ENCODE results near the gene TMEM200A. TPM values are rescaled to one million over a fixed set of nuclear protein-coding genes. Genes with fewer than 3 reads are reported as not detected.

TMEM200A gene
- polyA plus RNA-seq, 3 donors = not detected

- Histone ChIP-seq H4K20me1 (ENCODE audit: insufficient read depth, low read length) (no peaks in the 10 kb centered on the region), H3K36me3 (replicated peaks in 1 of 2; ENCODE audit: control insufficient read depth in 1 of 2, insufficient read depth in 2 of 2, low read length in 2 of 2) (no peaks in the 10 kb centered on the region), H3K4me1 (ENCODE audit: control insufficient read depth in 1 of 2, insufficient read depth in 2 of 2, low read length in 2 of 2) (no peaks in the 10 kb centered on the region), H2AFZ (ENCODE audit: insufficient read depth, low read depth, low read length, poor library complexity, severe bottlenecking) (no peak overlapping the region), H3K79me2 (ENCODE audit: insufficient read depth, low read length) (no peaks in the 10 kb centered on the region), H3K4me2 (replicated peaks; ENCODE audit: extremely low read depth, low read length, poor library complexity, severe bottlenecking) (no peak overlapping the region), H3K27ac (ENCODE audit: low read depth in 1 of 2, low read length in 2 of 2) (no peak overlapping the region), H3K4me3 (replicated peaks in 1 of 3; ENCODE audit: low read depth in 2 of 3, low read length in 3 of 3) (no peak overlapping the region), H3K9me3 (replicated peaks in 1 of 2; ENCODE audit: control insufficient read depth in 1 of 2, insufficient read depth in 1 of 2, low read length in 2 of 2) (no peaks in the 10 kb centered on the region), H3K27me3 (ENCODE audit: control insufficient read depth in 2 of 2, insufficient read depth in 2 of 2, low read length in 2 of 2) (no peaks in the 10 kb centered on the region), H3K9ac (ENCODE audit: insufficient read depth, low read length, poor library complexity, severe bottlenecking) (no peak overlapping the region)
- intact Hi-C loops (cut with micrococcal nuclease) = no loop called here
- no CpG with 5 or more reads among the region's 3 CpGs for WGBS (ENCODE audit: insufficient coverage)
- Mint-ChIP-seq H3K4me1 (no peaks in the 10 kb centered on the region), H3K27ac (no peak overlapping the region), H3K4me3 (no peak overlapping the region), H3K9me3 (peaks cover 0 to 4% (median 0%) of the 10 kb centered on the region in 7 donors), H3K27me3 (ENCODE audit: low read depth in 3 of 3) (peaks cover 0 to 3% (median 2%) of the 10 kb centered on the region in 3 donors), H3K36me3 (no peaks in the 10 kb centered on the region)
- no peak for TF ChIP-seq CTCF (IDR thresholded peaks at IDR 0.05)
- no peak for DNase-seq
Measured at GRCh38 chr6:130379223-130379622, 13.4 kb downstream of the TMEM200A start.

- Mint-ChIP-seq H3K27ac (no peak overlapping the region), H3K36me3 (no peaks in the 10 kb centered on the region), H3K9me3 (peaks cover 0 to 4% (median 0%) of the 10 kb centered on the region in 7 donors), H3K27me3 (ENCODE audit: low read depth in 3 of 3) (peaks cover 0 to 3% (median 2%) of the 10 kb centered on the region in 3 donors), H3K4me1 (no peaks in the 10 kb centered on the region), H3K4me3 (no peak overlapping the region)
- Histone ChIP-seq H3K9ac (ENCODE audit: insufficient read depth, low read length, poor library complexity, severe bottlenecking) (no peak overlapping the region), H4K20me1 (ENCODE audit: insufficient read depth, low read length) (no peaks in the 10 kb centered on the region), H3K27ac (ENCODE audit: low read depth in 1 of 2, low read length in 2 of 2) (no peak overlapping the region), H3K4me3 (replicated peaks in 1 of 3; ENCODE audit: low read depth in 2 of 3, low read length in 3 of 3) (no peak overlapping the region), H3K79me2 (ENCODE audit: insufficient read depth, low read length) (no peaks in the 10 kb centered on the region), H3K4me2 (replicated peaks; ENCODE audit: extremely low read depth, low read length, poor library complexity, severe bottlenecking) (no peak overlapping the region), H3K27me3 (ENCODE audit: control insufficient read depth in 2 of 2, insufficient read depth in 2 of 2, low read length in 2 of 2) (no peaks in the 10 kb centered on the region), H3K4me1 (ENCODE audit: control insufficient read depth in 1 of 2, insufficient read depth in 2 of 2, low read length in 2 of 2) (no peaks in the 10 kb centered on the region), H3K9me3 (replicated peaks in 1 of 2; ENCODE audit: control insufficient read depth in 1 of 2, insufficient read depth in 1 of 2, low read length in 2 of 2) (no peaks in the 10 kb centered on the region), H3K36me3 (replicated peaks in 1 of 2; ENCODE audit: control insufficient read depth in 1 of 2, insufficient read depth in 2 of 2, low read length in 2 of 2) (no peaks in the 10 kb centered on the region), H2AFZ (ENCODE audit: insufficient read depth, low read depth, low read length, poor library complexity, severe bottlenecking) (no peak overlapping the region)
- no peak for TF ChIP-seq CTCF (IDR thresholded peaks at IDR 0.05)
- DNase-seq = no peak
- intact Hi-C loops (cut with micrococcal nuclease) = no loop called here
Measured at GRCh38 chr6:130381012-130381411, 15.2 kb downstream of the TMEM200A start.

All from CD14-positive monocyte (primary cell).